GM12878 (cell line): Measurements from ENCODE around the gene IP6K3.

Experiments
- MTA3 ChIP-seq: IDR thresholded peaks from 2 replicates; pipeline ENCODE4 v1.6.1; 2012; ENCODE audit warnings: low read length, inconsistent platforms, borderline replicate concordance
- POLR2AphosphoS5 ChIP-seq: IDR thresholded peaks from 2 replicates; pipeline ENCODE4 v1.6.1; 2011; ENCODE audit warnings: mild to moderate bottlenecking, low read length, inconsistent platforms
- RELA ChIP-seq: fragments of 450-650 bp; IDR thresholded peaks from 2 replicates; pipeline ENCODE4 v1.8.0; 2014; ENCODE audit warnings: borderline replicate concordance; ENCODE audit not compliant: partially characterized antibody

DNA sequence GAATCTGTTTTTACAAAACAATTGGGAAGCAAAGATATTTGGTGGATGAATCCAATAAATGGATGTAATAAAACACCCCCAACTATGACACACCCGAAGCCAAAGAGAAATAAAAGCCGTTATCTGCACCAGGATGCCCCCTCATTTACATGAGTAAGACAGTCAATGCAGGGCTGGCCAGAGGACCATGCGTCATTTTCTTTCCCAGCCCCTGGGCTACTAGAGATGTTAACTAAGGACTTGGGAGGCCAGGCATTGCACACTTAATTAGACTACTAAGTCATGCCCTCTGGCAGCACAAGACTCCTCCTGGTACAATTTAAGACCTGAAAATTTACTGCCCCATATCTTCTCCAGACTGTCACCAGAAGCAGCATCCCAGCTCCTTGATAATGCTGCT, 39.1 kb upstream of the IP6K3 start:
- TF ChIP-seq RELA, result no peak
- no peak for TF ChIP-seq POLR2AphosphoS5
- TF ChIP-seq MTA3, result no peak
